Left renal cortex interstitium (tissue), 4 donors: Measurements from ENCODE around the gene INHBA. TPM values are rescaled to one million over a fixed set of nuclear protein-coding genes. Genes with fewer than 3 reads are reported as not detected.
A peak's percentile ranks its signal among the peaks of the same experiment; 100 is the strongest.

Experiments
- DNase-seq, 4 donors: peaks; one replicate each; pipeline ENCODE4 v3.0.0-alpha.2; 2013; ENCODE audit warnings: low read depth in 4 of 4, low spot score in 2 of 4, missing footprints in 1 of 4
- polyA plus RNA-seq, 4 donors: library from polyadenylated mRNA; unstranded; fragments of 120-200 nt; gene quantifications; one replicate each; pipeline ENCODE4 v1.2.1, GENCODE V29; 2013; ENCODE audit not compliant: insufficient read length in 4 of 4

Gene INHBA
- polyA plus RNA-seq, 4 donors, result 4.0 to 7.3 (median 6.4) TPM

DNA sequence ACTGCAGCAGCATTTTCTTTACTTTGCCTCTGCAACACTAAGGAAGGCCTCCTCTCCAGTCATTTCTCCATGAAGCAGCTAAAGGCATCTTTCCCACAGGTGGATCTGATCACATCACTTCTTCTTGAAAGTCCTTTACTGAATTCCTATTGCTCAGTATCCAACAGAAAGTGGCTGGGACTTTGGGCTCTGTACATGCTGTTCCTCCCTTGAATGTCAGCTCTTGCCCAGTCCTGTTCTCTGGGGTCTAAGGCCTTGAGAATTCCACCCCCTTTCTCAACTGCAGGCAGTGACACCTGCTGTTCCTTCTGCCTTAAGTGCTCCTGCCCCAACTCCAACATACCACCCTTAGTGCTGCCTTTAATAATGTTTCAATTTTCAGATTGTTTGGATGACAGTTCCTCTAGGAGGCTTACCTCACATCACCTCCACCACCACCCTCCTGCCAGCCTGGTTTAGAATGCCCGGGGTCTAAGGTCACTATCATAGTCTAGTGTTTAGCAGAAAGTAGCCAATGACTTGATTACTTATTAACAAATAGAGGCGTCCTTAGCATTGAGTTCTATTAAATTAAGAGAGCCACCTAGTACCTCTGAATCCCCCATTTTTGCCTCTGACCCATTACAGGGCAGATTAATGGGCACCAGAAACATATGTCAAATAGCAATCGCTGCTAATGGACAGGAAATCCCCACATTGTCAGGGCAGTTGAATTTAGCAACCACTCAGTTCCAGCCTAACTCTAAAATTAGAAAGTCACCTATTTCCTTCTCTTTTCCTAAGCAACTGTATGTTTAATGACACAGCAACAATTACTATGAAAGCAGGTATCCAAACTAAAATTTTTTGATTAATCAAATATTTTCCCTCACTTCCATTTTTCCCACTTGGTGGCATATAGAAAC, 11.4 kb downstream of the INHBA start:
- DNase-seq, result no peak

DNA sequence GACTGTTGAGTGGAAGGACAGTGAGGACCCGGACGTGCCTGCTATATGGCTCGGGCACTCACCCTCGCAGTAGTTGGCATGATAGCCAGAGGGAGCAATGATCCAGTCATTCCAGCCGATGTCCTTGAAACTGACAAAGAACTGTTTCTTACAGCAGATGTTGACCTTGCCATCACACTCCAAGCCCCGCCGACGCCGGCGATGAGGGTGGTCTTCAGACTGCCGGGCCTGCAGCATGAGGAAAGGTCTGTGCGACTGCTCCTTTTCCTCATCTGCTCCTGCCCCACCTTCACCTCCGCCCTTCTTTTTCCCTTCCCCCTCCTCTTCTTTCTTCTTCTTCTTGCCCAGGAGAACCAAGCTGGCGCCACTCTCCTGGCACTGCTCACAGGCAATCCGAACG, 13.1 kb downstream of the INHBA start:
- no peak for DNase-seq

DNA sequence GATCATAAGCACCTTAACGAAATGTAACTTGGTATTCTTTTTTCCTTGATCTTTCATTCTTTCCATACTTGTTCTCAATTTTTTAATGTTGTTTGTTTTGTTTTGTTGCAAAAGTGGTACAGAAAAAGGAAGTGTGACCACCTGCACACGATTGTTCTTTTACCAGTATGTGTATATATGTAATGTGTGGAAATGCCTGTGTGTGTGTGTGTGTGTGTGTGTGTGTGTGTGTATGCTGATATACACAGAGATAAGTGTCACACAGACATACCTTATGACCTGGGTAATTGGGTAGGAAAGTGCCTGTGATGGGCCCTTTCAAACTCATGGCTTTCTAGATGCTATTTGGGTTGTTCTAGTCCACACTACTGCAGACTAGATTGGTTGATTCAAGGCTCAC, 14.0 kb downstream of the INHBA start:
- DNase-seq, result no peak

DNA sequence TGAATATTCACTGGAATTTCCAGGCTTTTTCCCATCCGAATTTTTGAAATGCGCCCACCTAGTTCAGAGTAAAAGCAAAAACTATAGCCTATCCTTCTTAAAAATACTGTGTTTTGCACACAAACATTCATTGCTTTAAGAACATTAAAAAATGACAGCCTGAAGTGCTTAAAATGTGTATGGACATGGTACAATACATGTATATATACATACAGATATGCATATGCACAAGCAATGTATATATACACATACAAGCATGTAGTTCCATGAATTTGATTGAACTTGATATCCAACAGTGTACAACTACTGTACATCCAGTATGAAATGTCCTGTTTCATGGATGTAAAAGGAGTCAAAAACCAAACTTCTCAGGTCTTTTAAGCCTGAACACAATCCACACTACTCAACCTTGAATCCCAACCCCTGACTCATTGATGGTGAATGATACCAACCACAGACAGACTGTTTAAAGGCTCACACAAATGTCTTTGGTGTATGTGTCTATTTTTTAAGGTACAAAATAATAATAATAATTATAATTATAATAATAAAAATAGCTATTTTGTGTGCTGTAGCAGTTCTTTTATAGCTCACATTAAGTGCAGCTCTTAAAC, 14.8 kb downstream of the INHBA start:
- no peak for DNase-seq

DNA sequence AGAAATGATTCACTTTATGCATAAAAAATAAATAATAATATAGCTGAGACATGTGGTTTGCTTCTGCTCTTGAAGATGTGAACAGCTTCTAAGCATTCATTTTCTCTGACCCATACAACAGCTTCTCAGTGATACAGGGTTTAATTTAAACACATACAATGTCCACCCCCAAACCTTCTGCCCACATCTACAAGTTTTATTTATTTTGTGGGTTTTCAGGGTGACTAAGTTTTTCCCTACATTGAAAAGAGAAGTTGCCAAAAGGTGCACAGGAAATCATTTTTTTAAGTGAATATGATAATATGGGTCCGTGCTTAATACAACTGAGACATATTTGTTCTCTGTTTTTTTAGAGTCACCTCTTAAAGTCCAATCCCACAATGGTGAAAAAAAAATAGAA, 17.2 kb downstream of the INHBA start:
- no peak for DNase-seq

DNA sequence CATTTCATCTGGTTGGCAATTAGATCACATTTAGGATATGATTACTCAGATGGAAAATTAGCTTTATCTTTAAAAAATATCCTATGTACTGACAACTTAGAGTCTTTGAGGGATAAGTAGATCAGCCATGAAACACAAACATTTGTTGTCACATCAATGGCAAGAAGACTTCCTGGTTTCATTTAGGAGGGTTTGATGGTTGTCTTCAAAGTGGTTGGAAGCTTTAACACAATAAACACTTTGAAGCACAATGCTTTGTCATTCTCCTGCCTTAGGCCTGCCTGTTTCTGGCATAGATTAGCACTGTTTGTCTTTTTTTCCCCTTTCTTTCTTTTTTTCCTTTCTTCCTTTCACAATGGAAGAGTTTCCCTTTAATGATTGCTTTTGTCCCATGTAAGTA, 20.5 kb downstream of the INHBA start:
- no peak for DNase-seq

DNA sequence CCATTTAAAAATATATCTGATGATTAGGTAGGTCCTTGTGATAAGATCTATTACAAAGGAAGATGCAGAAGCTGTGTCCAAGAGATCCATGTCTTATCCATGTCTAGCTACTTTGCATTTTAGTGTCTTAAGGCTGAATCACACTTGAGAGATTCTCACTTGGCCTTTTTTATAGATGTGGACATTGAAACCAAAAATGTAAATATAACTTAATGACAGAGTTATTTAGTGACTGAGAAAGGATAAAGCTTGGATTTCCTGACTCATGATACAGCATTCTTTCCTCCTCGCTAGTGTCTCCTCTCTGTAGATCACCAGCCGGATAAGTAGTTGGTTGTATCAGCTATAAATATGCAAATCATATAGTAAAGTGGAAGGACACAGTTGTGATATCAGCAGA, 23.3 kb downstream of the INHBA start:
- no peak for DNase-seq

DNA sequence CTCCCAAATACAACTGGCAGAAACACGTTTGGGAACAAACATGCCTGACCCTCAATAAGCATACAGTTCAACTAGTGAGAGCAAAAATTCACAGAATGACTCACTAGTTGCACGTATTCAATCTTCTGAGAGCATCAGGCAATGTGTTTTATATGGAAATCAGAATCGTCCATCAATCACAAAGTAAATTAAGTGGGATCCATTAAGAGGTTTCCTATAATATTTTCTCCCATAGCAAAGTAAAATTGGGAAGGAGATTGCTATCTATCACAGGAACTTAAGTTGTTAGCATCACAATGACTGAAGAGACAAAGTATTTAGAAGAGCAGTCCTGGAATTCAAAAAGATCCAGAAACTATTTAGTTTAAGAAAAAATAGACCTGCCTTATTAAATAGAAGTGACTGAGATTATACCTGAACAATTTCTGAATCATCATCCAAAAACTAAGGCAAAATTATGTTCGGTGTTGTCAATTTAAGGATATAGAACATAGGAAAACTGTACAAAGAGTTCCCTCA, 28.3 kb downstream of the INHBA start:
- DNase-seq, result no peak

DNA sequence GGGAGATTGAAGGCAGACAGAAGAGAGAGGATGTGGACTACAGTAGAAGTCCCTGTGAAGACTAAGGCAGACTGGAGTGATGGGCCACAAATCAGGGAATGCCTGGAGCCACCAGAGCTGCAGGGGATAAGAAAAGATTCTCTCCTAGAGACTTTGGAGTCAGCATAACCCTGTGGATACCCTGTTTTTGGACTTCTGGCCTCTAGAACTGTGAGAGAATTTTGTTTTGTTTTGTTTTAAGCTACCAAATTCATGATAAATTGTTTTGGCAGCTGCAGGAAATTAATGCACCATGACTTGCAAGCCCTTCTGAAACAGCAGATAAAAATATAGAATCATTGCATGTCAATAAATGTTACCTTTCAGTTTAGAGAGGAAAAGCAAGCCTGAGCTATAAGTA, 41.3 kb downstream of the INHBA start:
- no peak for DNase-seq

DNA sequence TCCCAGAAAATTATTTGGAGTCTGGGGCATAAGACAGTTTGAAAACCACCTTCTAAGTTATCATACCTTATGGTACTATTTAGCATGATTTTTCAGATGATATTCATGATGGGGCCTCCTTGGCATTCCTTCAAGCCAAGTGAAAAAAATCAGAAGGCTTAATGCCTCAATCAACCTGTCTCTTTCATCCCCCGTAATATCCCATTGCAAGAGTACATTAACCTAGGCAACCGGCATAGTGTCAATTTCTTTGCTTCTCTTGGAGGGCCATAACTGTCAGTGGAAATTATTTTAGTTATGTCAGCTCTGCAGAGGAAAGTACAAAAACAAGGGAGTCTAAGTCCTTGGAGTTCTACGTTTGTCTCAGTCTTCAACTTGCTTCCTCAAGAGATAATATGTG, 43.4 kb downstream of the INHBA start:
- DNase-seq, result no peak

DNA sequence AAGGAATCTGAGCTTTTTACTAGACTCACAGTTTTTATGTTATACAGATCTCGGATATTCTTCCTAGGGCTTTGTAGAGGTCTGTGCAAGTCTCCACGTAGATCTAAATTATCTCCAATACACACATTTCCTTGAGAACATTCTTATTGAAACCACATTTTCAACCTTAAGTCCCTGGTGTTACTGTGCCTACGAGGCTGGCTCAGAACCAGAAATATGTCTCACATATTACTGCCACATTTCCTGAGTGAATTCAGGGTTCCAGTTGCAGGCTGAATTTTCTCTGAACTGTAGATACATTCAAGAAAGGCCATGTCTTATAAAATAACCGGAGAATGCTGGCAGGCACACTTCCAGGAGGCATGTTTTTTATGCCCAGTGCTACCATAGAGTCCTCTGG, 46.5 kb downstream of the INHBA start:
- no peak for DNase-seq

DNA sequence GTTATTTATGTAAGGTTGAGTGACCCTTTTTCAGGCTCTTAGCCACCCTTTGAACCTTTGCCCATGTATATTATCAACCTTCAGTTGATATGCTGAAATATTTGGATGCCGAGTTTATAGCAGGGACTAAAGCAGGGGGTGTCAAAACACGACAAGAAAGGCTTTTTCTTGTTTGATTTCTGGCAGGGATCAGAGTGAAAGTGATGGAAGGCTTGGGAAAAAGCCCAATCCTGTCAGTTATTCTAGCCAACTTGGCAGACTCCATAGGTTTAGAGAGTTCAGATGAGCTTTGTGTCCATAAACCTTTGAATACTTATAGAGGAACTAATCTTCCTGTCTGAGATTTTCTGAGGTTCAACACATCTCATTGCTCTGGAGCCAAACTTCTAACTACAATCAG, 47.5 kb downstream of the INHBA start:
- DNase-seq, result no peak

DNA sequence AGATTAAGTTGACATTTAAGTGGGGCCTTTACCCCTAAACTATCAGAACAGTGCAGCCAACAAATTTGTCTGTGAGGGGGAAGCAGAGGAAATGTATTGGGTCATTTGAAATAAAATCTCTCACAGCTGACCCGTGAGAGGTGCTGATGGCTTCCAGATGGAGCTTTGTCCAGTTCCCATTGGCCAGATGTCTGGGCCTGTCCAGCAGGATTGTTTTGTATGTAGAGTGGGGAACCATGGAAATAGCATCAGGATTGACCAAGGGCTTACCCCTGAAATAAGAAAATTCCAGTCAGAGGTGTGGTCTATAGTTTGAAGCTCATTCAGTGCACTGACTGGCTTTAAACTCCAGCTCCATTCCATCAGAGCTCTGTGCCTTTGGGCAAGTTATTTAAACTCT, 50.6 kb downstream of the INHBA start:
- peak in 1 of 4 donors; percentile 29 for DNase-seq

DNA sequence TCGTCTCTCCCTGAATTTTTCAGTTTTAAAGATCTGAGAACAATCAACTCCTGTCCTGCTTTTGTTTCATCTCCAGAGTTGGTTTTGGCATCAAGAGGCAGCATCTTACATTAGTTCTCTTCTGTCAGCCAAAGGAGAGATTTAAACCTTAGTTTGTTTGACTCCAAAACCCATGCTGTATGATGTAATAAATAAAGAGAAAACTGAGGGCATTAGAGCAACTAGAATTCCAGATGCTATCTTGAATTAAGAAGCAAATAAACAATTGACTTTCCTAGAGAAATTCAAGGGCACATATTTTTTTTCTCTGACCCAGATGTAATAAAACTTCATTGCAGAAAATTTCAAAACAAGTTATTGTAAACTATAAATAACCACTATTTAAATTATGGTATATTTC, 54.4 kb downstream of the INHBA start:
- DNase-seq, result no peak

DNA sequence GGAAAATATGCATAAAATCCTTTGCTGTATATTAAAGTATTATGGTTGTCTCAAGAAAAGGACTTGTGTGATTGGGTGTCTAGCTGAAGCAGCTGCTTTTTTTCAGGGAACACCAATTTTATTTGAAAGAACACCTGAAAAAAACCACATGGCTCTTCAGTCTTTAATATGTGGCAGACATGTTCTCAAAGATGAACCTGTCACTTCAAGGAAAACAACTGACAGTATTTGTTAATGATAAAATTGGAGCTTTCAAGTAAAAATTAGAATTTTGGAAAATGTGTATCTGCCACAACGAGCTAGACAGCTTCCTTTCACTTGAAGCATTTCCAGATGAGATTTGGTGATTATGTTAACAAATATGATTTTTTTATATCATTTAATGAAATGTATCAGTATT, 59.3 kb downstream of the INHBA start:
- DNase-seq, result no peak

DNA sequence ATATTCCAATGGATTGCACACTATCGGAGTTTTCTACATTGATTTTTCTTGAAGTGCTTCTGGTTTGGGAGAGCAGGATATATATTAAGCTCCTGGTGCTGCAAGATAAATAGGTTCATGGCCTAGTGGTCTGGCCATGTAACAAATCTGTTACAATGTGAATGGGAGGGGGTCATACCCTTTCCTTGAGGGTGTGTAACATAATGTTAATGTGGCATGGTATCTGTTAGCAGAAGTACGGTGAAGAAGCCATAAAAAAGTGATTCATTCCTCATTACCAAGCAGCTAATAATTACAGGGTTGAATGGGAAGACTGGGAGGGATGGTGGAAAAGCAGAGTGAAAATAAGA, 61.2 kb downstream of the INHBA start:
- no peak for DNase-seq

DNA sequence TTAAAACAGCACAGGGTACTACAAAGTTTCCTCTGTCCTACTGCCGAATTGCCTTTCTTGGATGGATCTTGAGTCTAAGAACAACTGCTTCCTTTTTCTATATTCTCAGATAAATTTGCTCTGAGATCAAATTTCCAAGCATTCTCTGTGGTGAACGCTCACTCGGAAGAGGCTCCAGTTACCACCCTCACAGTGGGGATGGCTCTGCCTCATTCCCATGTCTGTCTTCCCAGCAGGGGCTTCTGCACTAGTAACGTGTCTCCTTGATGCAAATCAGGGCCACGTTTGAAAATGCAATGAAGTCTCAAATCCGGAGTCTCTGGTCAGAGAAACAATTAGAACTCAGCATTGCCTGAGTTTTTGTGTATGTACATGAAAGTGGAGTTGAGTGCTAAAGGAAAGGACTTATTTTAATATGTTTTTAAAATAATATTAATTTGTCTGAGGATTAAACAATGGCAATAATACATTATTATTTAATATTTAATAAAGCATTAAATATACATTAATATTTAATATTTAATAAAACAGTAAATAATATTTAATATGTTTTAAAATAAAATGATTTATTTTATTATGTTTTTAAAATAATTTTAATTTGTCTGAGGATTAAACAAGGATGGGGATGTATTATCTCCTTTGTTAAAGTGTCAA, 61.8 kb downstream of the INHBA start:
- DNase-seq, result no peak

DNA sequence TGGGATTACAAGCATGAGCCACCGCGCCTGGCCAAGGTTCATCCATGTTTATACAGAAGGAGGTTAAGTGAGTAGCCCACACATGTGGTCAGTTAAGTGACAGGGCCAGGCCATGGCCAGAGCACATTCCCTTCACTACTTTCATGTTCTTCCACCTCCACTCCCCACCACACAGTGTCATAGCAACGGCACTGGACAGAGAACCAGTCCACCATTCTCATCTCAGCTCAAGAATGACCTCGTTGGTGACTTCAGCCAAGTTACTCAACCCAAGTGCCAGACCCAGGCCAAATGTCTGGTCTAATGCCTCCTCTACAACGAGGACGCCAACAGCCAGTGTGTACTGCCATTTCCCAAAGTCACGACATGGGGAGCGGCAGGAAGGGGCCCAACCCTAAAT, 62.4 kb downstream of the INHBA start:
- DNase-seq, result no peak

DNA sequence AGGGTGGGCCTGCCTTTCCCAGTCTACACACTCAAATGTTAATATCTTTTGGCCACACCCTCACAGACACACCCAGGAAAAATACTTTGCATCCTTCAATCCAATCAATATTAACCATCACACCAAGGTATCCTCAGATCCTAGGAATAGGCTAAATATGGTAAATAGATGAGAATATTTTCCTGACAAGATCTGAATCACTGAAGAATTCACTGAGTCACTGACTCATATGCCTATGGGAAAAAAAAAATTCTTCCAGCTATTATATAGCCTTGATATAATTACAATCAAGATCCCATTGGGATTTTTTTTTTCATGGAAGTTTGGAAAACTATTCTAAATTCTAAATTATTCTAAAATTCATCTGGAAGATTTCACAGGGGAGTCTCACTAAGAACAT, 65.8 kb downstream of the INHBA start:
- DNase-seq, result no peak
